Natural killer cell (primary cell): ENCODE results near the gene TAF8. TPM values are rescaled to one million over a fixed set of nuclear protein-coding genes. Genes with fewer than 3 reads are reported as not detected.
"Not testable (repeated sequence)": the region's sequence is repeated elsewhere in the genome, so short reads cannot be mapped to it uniquely, and the experiment has no call there.

Experiments used
- ATAC-seq, 3 donors: fragments of 150-1000 bp in 2 of 3; fragments of 200-7000 bp in 1 of 3; cut with Tn5 transposase; 1 replicate in 1 of 3; 2 replicates in 2 of 3; pipeline ENCODE4 v1.10.0; 2021; ENCODE audit warnings: mild to moderate bottlenecking in 2 of 3, moderate library complexity in 2 of 3
- DNase-seq, 2 donors: peaks; one replicate each; pipeline versions ENCODE4 v3.0.0 to v3.0.0-alpha.2; 2013 to 2021; ENCODE audit warnings: mixed read lengths in 1 of 2
- H3K27ac ChIP-seq: one replicate; pipeline ENCODE4 v1.5.1; 2013; ENCODE audit warnings: mild to moderate bottlenecking, low read length
- H3K27me3 ChIP-seq: one replicate; pipeline ENCODE4 v1.6.1; 2013; ENCODE audit warnings: low read length; ENCODE audit not compliant: control insufficient read depth, insufficient read depth
- H3K36me3 ChIP-seq: one replicate; pipeline ENCODE4 v1.6.1; 2013; ENCODE audit warnings: low read length; ENCODE audit not compliant: control insufficient read depth, insufficient read depth
- H3K4me1 ChIP-seq: one replicate; pipeline ENCODE4 v1.6.1; 2013; ENCODE audit warnings: low read length; ENCODE audit not compliant: control insufficient read depth, insufficient read depth
- H3K4me3 ChIP-seq: one replicate; pipeline ENCODE4 v1.5.1; 2013; ENCODE audit warnings: low read length
- H3K9me3 ChIP-seq: one replicate; pipeline ENCODE4 v1.6.1; 2013; ENCODE audit warnings: low read length; ENCODE audit not compliant: control insufficient read depth, insufficient read depth
- H3K27ac Mint-ChIP-seq, 2 donors: one replicate each; pipeline ENCODE4 v1.8.0; 2022; ENCODE audit warnings: mild to moderate bottlenecking in 2 of 2, mixed read lengths in 2 of 2, moderate library complexity in 1 of 2
- H3K27me3 Mint-ChIP-seq, 2 donors: one replicate each; pipeline ENCODE4 v1.8.0; 2022; ENCODE audit warnings: low read depth in 2 of 2, mixed read lengths in 2 of 2
- H3K36me3 Mint-ChIP-seq: one replicate; pipeline ENCODE4 v1.8.0; 2022; ENCODE audit warnings: mixed read lengths
- H3K4me1 Mint-ChIP-seq, 2 donors: one replicate each; pipeline ENCODE4 v1.8.0; 2022; ENCODE audit warnings: mixed read lengths in 2 of 2
- H3K4me3 Mint-ChIP-seq: one replicate; pipeline ENCODE4 v1.8.0; 2022; ENCODE audit warnings: mild to moderate bottlenecking, moderate library complexity, mixed read lengths
- H3K9me3 Mint-ChIP-seq, 2 donors: one replicate each; pipeline ENCODE4 v1.8.0; 2022; ENCODE audit warnings: mixed read lengths in 2 of 2
- WGBS: methylation state at CpG from one replicate; pipeline ENCODE4 v1.1.7; 2013; ENCODE audit warnings: missing lambda C conversion rate; ENCODE audit not compliant: insufficient coverage; 5-methylcytosine and 5-hydroxymethylcytosine counted together
- intact Hi-C: fragments of 100-400 bp; cut with micrococcal nuclease; formaldehyde crosslinking; loops from one replicate; pipeline ENCODE4 v1.14.2; 2022
- total RNA-seq, 4 donors: library from RNA; stranded (reverse); fragments of 120-200 nt in 1 of 4; gene quantifications; one replicate each; pipeline versions ENCODE4 v1.2.3 to v1.2.4, GENCODE V29; 2013 to 2022
- TF ChIP-seq, protein P1 (sequence below): fragments of 200-600 bp; IDR thresholded peaks from one replicate; pipeline ENCODE4 v1.8.0; 2022; ENCODE audit warnings: antibody characterized with exemption

TAF8 gene, protein sequence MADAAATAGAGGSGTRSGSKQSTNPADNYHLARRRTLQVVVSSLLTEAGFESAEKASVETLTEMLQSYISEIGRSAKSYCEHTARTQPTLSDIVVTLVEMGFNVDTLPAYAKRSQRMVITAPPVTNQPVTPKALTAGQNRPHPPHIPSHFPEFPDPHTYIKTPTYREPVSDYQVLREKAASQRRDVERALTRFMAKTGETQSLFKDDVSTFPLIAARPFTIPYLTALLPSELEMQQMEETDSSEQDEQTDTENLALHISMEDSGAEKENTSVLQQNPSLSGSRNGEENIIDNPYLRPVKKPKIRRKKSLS
- total RNA-seq: 10 to 100 TPM; 38.4 to 54.2 (median 47.5) TPM
- total RNA-seq (2013): 34.2 TPM

DNA sequence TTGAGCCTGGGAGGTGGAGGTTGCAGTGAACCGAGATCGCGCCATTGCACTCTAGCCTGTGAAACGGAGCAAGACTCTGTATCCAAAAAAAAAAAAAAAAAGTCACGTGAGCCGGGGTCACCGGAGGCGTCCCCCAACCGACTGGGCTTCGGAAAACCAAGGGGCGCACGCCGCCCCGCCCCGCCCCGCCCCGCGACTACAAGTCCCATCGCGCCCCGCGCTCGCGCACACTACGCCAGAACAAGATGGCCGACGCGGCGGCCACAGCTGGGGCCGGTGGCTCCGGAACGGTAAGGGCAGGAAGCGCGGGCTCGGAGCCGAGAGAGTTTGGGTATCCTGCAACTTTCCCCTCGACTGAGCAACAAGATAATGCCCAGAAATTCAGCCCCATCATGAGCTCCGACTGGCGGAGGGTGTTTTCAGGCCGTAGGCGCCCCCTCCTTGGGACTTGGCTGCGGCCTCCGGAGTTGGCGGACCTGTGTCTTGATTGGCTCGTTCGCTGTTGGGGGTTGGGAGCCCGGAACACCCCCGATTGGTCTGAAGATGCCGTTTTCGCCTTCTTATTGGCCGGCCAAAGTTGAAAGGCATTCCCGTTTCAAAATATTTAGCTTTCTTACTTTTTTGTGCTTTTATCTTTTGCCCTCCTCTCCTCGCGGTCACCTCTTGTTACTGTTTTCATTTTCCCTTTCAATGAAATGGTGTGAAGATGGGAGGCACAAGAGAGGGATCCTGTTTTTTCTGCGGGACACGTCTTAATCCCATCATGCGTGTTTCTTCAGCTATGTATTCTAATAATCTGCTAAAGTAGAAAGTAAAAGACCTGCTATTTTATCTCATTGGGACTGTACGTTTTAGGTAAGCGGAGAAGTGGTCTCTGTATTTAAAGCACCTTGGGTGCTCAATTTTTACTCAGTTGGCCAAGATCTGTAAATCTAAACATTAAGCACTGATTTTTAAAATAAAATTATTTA, at the start of gene TAF8:
TAF8 (plus strand) TSS at position 228 of the 971 bp plus-strand sequence; CDS start at position 246, 18 bp downstream.
- Mint-ChIP-seq H3K9me3 (no peaks in the 10 kb centered on the region), H3K27me3 (no peaks in the 10 kb centered on the region), H3K4me1 (peaks cover 47 to 64% of the 10 kb centered on the region in 2 donors), H3K27ac (peak within 1 kb of the TSS; percentile 87 to 97), H3K36me3 (no peaks in the 10 kb centered on the region), H3K4me3 (peak within 1 kb of the TSS; percentile 98)
- TF ChIP-seq, protein P1, sequence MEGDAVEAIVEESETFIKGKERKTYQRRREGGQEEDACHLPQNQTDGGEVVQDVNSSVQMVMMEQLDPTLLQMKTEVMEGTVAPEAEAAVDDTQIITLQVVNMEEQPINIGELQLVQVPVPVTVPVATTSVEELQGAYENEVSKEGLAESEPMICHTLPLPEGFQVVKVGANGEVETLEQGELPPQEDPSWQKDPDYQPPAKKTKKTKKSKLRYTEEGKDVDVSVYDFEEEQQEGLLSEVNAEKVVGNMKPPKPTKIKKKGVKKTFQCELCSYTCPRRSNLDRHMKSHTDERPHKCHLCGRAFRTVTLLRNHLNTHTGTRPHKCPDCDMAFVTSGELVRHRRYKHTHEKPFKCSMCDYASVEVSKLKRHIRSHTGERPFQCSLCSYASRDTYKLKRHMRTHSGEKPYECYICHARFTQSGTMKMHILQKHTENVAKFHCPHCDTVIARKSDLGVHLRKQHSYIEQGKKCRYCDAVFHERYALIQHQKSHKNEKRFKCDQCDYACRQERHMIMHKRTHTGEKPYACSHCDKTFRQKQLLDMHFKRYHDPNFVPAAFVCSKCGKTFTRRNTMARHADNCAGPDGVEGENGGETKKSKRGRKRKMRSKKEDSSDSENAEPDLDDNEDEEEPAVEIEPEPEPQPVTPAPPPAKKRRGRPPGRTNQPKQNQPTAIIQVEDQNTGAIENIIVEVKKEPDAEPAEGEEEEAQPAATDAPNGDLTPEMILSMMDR: no peak
- Histone ChIP-seq H3K36me3 (peaks cover 16% of the 10 kb centered on the region), H3K4me1 (peaks cover 42% of the 10 kb centered on the region), H3K4me3 (peak within 1 kb of the TSS; percentile 95), H3K9me3 (no peaks in the 10 kb centered on the region), H3K27me3 (no peaks in the 10 kb centered on the region), H3K27ac (peak within 1 kb of the TSS; percentile 91)
- under 1% methylated on average over 55 of the region's 59 CpGs for WGBS
- DNase-seq (peak; percentile 84 to 94), ATAC-seq (peak; percentile 78 to 90 (median 81))
- intact Hi-C loops: no loop called here

DNA sequence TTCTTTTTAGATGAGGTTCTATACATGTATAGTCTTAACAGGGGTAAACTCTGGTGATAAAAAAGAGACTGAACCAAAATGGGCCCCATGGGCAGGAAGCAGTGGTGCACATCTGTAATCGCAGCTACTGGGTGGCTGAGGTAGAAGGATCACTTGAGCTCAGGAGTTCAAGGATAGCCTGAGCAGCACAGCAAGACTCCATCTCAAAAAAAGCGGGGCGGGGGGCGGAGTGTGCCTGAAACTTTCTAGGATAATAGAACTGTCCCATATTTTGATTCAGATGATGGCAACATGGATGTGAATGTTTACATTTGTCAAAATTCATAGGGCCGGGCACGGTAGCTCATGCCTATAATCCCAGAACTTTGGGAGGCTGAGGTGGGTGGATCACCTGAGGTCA, 48.8 kb upstream of the TAF8 start:
- Mint-ChIP-seq H3K27me3 (no peaks in the 10 kb centered on the region), H3K27ac (peak overlapping the region; percentile 39 to 72), H3K4me1 (peaks cover 29 to 31% of the 10 kb centered on the region in 2 donors), H3K36me3 (no peaks in the 10 kb centered on the region), H3K9me3 (no peaks in the 10 kb centered on the region), H3K4me3 (no peak overlapping the region)
- intact Hi-C loops: no loop called here
- H3K4me3 ChIP-seq: no peak overlapping the region
- H3K36me3 ChIP-seq: peaks cover 17% of the 10 kb centered on the region
- ATAC-seq (no peak), DNase-seq (no peak)
- H3K9me3 ChIP-seq: no peaks in the 10 kb centered on the region
- WGBS: 95% methylated on average over 6 of the region's 6 CpGs
- no peak overlapping the region for H3K27ac ChIP-seq
- H3K27me3 ChIP-seq: no peaks in the 10 kb centered on the region
- peaks cover 28% of the 10 kb centered on the region for H3K4me1 ChIP-seq
- TF ChIP-seq, protein P1: no peak

DNA sequence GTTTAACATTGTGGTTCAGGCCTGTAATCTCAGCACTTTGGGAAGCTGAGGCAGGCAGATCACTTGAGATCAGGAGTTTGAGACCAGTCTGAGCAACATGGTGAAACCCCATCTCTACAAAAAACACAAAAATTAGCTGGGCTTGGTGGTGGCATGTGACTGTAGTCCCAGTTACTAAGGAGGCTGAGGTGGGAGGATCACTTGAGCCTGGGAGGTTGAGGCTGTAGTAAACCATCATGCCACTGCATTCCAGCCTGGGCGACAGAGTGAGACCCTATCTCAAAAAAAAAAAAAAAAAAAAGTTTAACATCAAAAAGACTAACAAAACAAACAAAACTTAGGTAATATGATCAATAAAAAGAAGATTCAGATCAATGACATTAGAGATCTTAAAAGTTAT, 46.7 kb upstream of the TAF8 start:
- not testable (repeated sequence) for H3K9me3 Mint-ChIP-seq
- peak overlapping the region; percentile 61 to 81 for H3K27ac Mint-ChIP-seq

More for the DNA sequence above, 46.7 kb upstream of the TAF8 start:
- H3K9me3 ChIP-seq, ATAC-seq, H3K27me3 Mint-ChIP-seq, H3K36me3 Mint-ChIP-seq, intact Hi-C loops, DNase-seq, H3K27me3 ChIP-seq, H3K27ac ChIP-seq, H3K4me3 Mint-ChIP-seq, H3K36me3 ChIP-seq, H3K4me3 ChIP-seq: not testable (repeated sequence)
- whole genome bisulfite sequencing: 100% methylated on average over 1 of the region's 1 CpG
- H3K4me1 Mint-ChIP-seq: peaks cover 38 to 40% of the 10 kb centered on the region in 2 donors
- H3K4me1 ChIP-seq: peaks cover 35% of the 10 kb centered on the region
